ENCODE data around the gene SORBS1. TPM values are rescaled to one million over a fixed set of nuclear protein-coding genes. Genes with fewer than 3 reads are reported as not detected.
A peak's percentile ranks its signal among the peaks of the same experiment; 100 is the strongest.

SORBS1 gene
- total RNA-seq, 1 donor from 2014 or later: 896 TPM

- Histone ChIP-seq H3K36me3 (peaks cover 60% of the 10 kb centered on the region), H3K27ac (replicated peaks) (peak overlapping the region; percentile 88), H3K4me3 (peak overlapping the region; percentile 27), H3K27me3 (ENCODE audit: low read depth) (no peaks in the 10 kb centered on the region), H3K4me1 (peaks cover 99% of the 10 kb centered on the region), H3K9me3 (replicated peaks) (no peaks in the 10 kb centered on the region)
- intact Hi-C loops (cut with micrococcal nuclease): no loop called here
- TF ChIP-seq CTCF (IDR thresholded peaks at IDR 0.05; ENCODE audit: borderline replicate concordance): no peak
- DNase-seq: peak; percentile 75
These were observed 227.0 kb downstream of the SORBS1 start for GRCh38 chr10:95333997-95334804.

- Histone ChIP-seq H3K4me1 (peaks cover 99% of the 10 kb centered on the region), H3K9me3 (replicated peaks) (no peaks in the 10 kb centered on the region), H3K27me3 (ENCODE audit: low read depth) (no peaks in the 10 kb centered on the region), H3K27ac (replicated peaks) (peak overlapping the region; percentile 88), H3K4me3 (no peak overlapping the region), H3K36me3 (peaks cover 52% of the 10 kb centered on the region)
- TF ChIP-seq CTCF (IDR thresholded peaks at IDR 0.05; ENCODE audit: borderline replicate concordance): no peak
- DNase-seq: no peak
- intact Hi-C loops (cut with micrococcal nuclease): no loop called here
These were observed 228.4 kb downstream of the SORBS1 start for GRCh38 chr10:95332666-95333249.

GRCh38 chr10:95331596-95332130, 229.5 kb downstream of the SORBS1 start:
- Histone ChIP-seq H3K4me3 (no peak overlapping the region), H3K27ac (replicated peaks) (peak overlapping the region; percentile 70), H3K4me1 (peaks cover 99% of the 10 kb centered on the region), H3K27me3 (ENCODE audit: low read depth) (no peaks in the 10 kb centered on the region), H3K36me3 (peaks cover 51% of the 10 kb centered on the region), H3K9me3 (replicated peaks) (no peaks in the 10 kb centered on the region)
- intact Hi-C loops (cut with micrococcal nuclease): no loop called here
- TF ChIP-seq CTCF (IDR thresholded peaks at IDR 0.05; ENCODE audit: borderline replicate concordance): no peak
- DNase-seq: no peak

GRCh38 chr10:95330966-95331453, 230.2 kb downstream of the SORBS1 start:
- no peaks in the 10 kb centered on the region for H3K9me3 ChIP-seq (replicated peaks)
- intact Hi-C loops (cut with micrococcal nuclease): no loop called here
- DNase-seq: no peak
- no peak overlapping the region for H3K4me3 ChIP-seq
- H3K4me1 ChIP-seq: peaks cover 99% of the 10 kb centered on the region
- H3K27ac ChIP-seq (replicated peaks): peak overlapping the region; percentile 70
- H3K36me3 ChIP-seq: peaks cover 51% of the 10 kb centered on the region
- no peaks in the 10 kb centered on the region for H3K27me3 ChIP-seq (ENCODE audit: low read depth)
- TF ChIP-seq CTCF (IDR thresholded peaks at IDR 0.05; ENCODE audit: borderline replicate concordance): no peak

- Histone ChIP-seq H3K4me1 (peaks cover 99% of the 10 kb centered on the region), H3K27ac (replicated peaks) (peak overlapping the region; percentile 70), H3K36me3 (peaks cover 58% of the 10 kb centered on the region)
These were observed 231.9 kb downstream of the SORBS1 start for GRCh38 chr10:95329296-95329695.

More at GRCh38 chr10:95329296-95329695, 231.9 kb downstream of the SORBS1 start:
- Histone ChIP-seq H3K27me3 (ENCODE audit: low read depth) (no peaks in the 10 kb centered on the region), H3K4me3 (no peak overlapping the region), H3K9me3 (replicated peaks) (no peaks in the 10 kb centered on the region)
- DNase-seq: no peak
- intact Hi-C loops (cut with micrococcal nuclease): no loop called here
- no peak for TF ChIP-seq CTCF (IDR thresholded peaks at IDR 0.05; ENCODE audit: borderline replicate concordance)

Data from left ventricle myocardium inferior (tissue), 1 donor.